NCI-H2227 (cell line): Measurements from ENCODE around the gene SLC26A9.

Experiments
- DNase-seq: peaks from one replicate; lab custom pipeline; 2025; ENCODE audit not compliant: unreplicated experiment; lab: John Stamatoyannopoulos, UW

The SLC26A9 gene

GRCh38 chr1:205973377-205974232 is 30.3 kb upstream of the SLC26A9 start:
- no peak for DNase-seq

- no peak for DNase-seq
Measured at GRCh38 chr1:205972491-205973168, 29.4 kb upstream of the SLC26A9 start.

- no peak for DNase-seq
Measured at GRCh38 chr1:205972081-205972480, 28.8 kb upstream of the SLC26A9 start.

GRCh38 chr1:205971082-205971481 is 27.8 kb upstream of the SLC26A9 start:
- DNase-seq = no peak

- DNase-seq = no peak
Measured at GRCh38 chr1:205970486-205970885, 27.2 kb upstream of the SLC26A9 start.

- no peak for DNase-seq
Measured at GRCh38 chr1:205969229-205969628, 26.0 kb upstream of the SLC26A9 start.

GRCh38 chr1:205967554-205968335 is 24.5 kb upstream of the SLC26A9 start:
- no peak for DNase-seq

- DNase-seq = no peak
Measured at GRCh38 chr1:205965036-205965884, 22.0 kb upstream of the SLC26A9 start.

GRCh38 chr1:205963352-205964155 is 20.3 kb upstream of the SLC26A9 start:
- DNase-seq = no peak

- DNase-seq = no peak
Measured at GRCh38 chr1:205962821-205963221, 19.6 kb upstream of the SLC26A9 start.

GRCh38 chr1:205961991-205962820 is 18.9 kb upstream of the SLC26A9 start:
- DNase-seq = no peak

GRCh38 chr1:205961405-205961804 is 18.1 kb upstream of the SLC26A9 start:
- DNase-seq = no peak

GRCh38 chr1:205959789-205960188 is 16.5 kb upstream of the SLC26A9 start:
- DNase-seq = no peak

- DNase-seq = no peak
Measured at GRCh38 chr1:205955499-205955898, 12.2 kb upstream of the SLC26A9 start.

GRCh38 chr1:205954819-205955404 is 11.7 kb upstream of the SLC26A9 start:
- DNase-seq = no peak

GRCh38 chr1:205951746-205952145 is 8.5 kb upstream of the SLC26A9 start:
- no peak for DNase-seq

GRCh38 chr1:205950826-205951549 is 7.7 kb upstream of the SLC26A9 start:
- DNase-seq = no peak

GRCh38 chr1:205950280-205950679 is 7.0 kb upstream of the SLC26A9 start:
- no peak for DNase-seq
